Measurements from ENCODE around the gene PARP4.
"Not testable (repeated sequence)": the region's sequence is repeated elsewhere in the genome, so short reads cannot be mapped to it uniquely, and the experiment has no call there.

The PARP4 gene

DNA sequence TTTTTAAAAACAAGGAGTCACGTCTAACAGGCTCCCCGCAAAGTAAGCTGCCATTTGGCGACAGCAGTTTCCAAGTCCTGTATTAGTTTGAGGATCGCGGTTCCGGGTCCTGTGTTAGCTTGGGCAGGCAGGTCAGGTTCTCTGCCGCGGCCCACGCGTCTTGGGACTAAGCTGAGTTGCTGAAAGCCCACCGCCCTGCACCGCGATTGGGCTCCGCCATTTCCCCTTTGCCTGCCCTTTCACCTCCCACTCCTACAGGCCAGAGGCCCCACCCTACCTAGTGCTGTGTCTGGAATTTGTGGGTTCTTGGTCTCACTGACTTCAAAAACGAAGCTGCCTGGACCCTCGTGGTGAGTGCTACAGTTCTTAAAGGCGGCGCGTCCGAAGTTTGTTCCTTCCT is 6.8 kb downstream of the PARP4 start:
- no peak for DNase-seq (ENCODE audit: low spot score)

DNA sequence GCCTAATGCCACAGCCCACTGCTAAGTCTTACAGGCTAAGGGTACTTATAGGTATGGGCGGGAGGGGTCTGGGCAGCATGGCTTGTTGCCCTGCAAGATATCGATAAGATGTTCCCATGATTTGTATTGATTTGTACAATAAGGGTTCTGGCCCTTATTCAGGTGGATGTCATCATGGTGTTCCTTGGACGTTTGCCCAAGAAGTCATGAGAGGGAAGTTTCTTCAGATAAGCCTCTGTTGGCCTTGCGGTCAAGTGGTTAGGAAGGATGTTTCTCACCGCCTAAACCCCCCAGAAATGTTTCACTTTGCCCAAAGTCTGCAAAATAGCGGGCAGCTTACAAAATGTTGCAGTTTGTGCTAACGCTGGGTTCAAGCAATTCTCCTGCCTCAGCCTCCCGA is 7.3 kb downstream of the PARP4 start:
- DNase-seq (ENCODE audit: low spot score): no peak

DNA sequence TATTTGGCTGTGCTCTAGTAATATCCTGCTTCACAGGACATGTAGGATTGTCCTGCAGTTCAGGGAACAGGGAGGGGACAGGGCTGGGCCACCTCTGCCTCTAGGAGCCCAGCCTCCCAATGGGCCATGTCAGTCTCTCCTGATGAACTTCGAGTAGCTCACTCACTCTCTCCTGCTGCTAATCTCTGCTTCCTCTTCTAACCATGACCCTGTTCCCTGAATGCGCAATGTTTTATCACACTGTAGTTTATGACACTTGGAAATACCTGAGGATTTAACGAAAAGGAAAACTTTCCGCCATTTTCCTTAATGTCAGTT is 9.2 kb downstream of the PARP4 start:
- no peak for DNase-seq (ENCODE audit: low spot score)

DNA sequence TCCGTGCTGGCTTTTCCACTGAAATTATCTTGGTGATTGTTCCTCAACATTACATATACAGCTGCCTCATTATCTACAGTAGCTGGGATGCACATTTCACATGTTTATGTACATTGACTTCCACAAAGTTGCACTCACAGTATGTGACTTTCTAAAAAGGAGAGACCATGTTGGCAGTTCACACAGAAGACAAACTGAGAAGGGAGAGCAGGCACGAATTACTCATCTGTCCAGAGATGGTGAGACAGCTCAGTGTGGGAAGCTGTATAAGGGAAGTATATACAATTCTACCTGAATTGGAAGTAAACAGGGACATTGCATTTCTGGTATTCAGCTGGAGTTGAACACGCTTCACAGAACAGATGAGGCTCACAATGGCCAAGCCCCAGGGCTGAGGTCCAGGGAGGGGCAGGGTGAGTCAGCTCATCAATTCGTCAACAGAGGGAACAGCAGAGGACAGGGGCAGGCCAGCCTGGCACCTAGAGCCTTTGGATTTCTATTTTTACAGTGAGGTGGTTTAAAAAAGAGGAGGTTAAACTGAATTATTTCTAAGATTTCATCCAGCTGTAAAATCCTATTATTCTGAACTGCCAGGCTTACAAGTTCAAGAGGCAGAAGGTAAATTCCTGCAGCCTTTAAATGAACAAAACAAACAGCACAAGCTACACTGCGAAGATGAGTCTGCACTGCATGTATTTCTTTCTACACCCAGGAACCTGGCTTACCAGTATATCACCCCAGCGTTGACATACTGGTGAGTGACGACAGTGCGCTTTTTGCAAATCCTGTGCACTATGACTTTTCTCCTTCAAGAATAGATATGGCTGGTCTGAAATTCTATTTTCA is 9.8 kb downstream of the PARP4 start:
- no peak for DNase-seq (ENCODE audit: low spot score)

DNA sequence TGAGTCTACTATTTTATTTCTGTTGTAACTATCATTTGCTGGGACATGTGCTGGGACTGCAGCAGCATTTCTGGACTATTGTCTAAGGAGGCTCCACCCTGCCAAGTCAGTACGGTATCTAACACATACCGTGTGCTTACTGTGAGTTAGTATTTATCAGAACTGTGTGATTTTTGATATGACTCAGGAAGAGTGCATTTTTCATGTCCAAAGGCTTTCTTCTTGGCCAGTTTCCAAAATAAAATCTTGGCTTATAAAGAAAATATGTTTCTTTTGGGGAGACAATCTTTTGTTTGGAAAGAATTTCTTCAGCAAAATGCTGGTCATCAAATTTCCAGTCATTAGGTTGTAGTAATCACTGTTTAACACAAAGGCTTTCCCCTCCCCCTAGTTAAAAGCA is 11.6 kb downstream of the PARP4 start:
- peak; percentile 39 for DNase-seq (ENCODE audit: low spot score)

DNA sequence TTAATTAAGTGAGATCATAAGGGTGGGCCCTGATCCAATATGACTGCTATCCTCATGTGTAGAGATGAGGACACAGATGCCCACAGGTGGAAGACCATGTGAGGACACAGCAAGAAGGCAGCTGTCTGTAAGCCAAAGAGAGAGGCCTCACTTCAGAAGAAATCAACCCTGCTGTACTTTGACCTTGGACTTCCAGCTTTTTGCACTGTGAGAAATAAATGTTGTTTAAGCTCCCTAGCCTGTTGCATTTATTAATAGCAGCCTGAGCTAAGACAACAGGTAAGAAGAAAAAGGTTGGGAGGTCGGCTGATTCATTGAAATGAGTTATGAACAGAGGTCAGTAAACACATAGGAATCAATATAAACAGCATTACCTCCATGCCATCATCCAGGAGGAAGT is 14.8 kb downstream of the PARP4 start:
- no peak for DNase-seq (ENCODE audit: low spot score)

DNA sequence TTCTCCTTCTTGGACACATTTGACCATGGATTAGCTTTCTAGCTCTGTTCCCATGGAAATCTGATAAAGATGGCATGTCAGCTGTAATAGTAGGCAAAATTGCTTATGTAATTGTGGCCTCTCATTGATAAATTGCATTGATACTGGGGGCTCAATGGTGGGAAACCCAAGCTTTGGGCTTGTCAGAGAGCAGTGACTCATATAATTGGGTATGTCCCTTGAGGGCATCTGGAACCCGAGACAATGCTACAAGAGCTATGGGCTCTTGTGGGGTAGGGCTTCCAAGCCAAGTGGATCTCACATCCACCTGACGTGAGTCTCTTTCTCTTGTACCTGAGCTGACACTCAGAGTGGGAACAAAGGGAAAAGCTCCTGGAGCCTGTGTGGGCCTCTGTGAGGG is 16.3 kb downstream of the PARP4 start:
- DNase-seq (ENCODE audit: low spot score): not testable (repeated sequence)

DNA sequence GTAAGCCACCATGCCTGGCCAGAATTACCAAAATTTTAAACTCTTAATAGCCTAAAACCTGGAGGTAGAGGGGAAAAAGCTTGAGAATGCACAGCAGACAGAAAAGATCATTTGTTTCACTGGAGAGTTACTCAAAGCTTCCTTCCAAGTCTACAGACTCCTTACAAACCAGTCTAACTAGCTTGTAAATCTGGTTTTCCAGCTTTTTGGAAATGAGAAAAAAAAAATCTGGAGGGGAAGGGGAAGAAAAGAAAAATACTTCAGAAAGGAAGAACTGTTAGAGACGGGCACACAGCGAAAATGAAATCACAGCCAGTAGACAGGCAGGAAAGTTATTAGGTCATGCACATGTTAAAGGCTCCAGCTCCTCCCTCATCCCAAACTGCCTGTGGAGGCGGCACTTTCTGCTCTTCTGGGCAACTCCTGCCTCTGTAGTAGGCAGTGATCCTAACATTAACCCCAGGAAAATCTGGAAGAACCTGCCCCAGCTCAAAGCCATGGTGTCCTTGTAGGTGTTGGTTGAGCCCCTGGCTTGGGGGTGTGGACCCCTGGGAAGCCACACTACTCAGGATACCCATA is 17.3 kb downstream of the PARP4 start:
- no peak for DNase-seq (ENCODE audit: low spot score)

DNA sequence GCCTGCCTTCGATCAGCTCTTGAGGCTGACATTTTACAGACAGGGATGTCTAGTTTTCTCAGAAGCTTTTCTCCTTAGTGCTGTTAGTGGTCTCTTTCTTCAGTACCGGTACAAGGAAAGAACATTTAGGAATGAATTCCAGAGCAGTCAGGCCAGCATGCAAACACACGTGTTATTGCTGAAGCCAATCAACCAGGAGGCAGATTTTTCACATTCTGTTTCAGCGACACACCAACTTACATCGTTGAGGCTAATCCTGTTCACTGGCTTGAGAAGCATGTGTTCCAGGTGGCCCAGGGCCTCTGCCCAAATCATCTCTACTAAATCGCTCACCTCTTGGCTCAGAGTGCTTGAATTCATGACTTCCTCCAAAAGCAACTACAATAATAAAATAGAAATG is 19.2 kb downstream of the PARP4 start:
- no peak for DNase-seq (ENCODE audit: low spot score)

DNA sequence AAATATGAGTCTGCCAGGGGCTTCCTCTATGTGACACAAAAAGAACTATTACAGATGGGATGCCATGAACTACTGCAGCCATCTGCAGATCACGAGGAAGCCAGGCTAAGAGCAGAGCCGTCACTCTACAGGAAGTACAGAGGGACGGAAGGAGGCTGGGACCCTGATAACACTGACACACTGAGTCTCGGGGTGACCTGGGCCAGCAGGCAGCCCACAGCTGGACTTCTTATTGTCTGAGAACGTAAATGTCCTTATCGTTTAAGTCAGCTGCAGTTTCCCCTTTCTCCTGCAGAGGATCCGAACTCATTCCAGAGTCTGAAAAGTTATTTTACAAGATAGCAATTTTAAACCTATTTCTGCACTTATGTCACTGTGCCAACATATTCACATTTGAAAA is 20.7 kb downstream of the PARP4 start:
- no peak for DNase-seq (ENCODE audit: low spot score)

DNA sequence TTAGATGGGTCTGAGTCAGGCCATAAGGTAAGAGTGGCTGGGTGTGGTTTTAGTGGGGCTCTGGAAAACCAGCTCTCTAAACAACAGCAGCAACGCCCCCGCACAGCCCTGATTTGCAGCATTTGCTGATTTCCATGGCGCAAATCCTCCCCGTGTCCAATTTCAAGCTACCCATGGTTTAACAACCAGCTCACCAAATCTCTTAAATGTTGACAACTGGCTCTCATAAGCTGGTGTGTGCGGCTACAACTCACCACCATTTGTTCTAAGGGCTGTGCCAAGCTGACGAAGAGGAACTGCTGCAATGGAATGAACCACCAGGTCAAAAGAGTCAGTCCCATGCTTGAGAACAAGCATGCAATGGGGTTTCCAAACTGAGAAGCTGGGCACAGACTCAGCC is 22.9 kb downstream of the PARP4 start:
- no peak for DNase-seq (ENCODE audit: low spot score)

DNA sequence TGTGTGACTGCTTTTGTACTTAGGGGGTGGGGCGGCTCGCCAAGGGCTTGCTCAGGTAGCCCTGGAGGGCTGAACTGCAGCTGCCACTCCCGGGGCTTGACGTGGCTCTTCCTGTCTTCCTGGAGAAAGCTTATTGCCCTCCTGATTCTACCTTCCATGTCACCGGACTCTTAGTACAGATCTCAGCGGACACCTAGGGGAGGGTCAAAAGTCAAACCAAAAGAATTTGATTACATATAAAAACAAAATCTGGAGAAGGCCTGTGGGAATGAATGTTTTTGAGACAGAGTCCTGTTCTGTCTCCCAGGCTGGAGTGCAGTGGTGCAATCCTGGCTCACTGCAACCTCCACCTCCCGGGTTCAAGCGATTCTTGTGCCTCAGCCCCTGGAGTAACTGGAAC is 24.5 kb downstream of the PARP4 start:
- DNase-seq (ENCODE audit: low spot score): not testable (repeated sequence)

DNA sequence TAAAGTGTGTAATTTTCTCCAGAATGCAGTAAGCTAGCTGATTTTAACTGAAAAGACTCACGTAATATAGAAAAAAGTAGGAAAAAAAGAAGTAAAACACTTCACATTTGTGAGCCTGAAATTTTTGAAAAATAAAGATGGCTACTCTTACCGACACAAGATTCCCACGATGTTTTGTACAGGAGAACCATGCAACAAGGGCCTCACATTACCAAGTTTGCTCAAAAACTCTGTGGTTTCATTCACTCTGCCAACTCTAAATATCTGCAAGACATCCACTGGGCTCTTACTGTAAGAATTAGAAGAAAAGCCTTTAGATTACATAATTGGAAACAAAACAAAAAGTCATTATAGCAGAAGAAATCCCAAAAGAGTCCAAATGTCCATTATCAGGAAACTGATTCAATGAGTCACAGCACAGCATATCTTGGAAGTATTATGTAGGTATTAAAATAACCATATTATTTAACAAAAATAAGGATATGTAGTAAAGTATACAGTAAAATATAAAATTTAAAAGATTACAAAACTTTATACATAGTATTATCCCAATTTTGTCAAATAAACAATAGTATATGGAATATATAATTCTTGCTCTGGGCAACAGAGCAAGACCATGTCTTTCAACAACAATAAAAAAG is 26.4 kb downstream of the PARP4 start:
- DNase-seq (ENCODE audit: low spot score): not testable (repeated sequence)

DNA sequence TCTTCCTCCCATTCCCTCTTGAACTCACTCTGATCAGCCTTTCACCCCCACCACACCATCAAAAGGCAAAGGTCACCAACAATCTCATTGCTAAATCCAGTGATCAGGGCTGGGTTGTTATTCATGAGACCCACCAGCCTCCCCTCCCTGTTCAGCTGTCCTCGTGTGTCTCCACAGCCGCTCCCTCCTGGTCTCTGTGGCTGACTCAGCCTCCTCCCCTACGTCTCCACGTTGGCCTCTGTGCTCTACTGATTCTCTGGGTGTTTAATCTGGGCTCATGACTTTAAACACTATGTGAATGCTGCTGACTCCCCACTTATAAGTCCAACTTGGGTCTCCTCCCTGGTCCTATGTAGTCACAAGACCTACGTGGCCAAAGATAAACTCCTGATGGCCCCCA is 38.9 kb downstream of the PARP4 start:
- DNase-seq (ENCODE audit: low spot score): no peak

DNA sequence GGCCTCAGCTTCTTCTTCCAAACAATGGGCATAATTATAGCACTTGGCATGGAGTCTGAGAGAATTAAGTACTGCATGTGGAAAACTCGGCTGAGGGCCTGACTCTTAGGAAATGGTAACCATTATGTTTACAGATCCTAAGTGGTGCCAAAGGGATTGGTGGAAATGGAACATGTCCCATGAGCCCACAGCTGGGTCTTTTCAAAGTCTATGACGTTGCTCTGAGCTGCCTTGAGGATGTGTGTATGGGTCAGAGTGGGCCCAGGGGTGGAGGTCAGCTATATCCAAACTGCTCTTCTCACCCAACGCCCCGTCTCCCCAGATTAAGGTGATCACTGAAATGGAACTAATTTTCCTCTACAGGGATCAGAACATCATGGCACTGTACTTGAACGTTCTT is 40.4 kb downstream of the PARP4 start:
- DNase-seq (ENCODE audit: low spot score): not testable (repeated sequence)

DNA sequence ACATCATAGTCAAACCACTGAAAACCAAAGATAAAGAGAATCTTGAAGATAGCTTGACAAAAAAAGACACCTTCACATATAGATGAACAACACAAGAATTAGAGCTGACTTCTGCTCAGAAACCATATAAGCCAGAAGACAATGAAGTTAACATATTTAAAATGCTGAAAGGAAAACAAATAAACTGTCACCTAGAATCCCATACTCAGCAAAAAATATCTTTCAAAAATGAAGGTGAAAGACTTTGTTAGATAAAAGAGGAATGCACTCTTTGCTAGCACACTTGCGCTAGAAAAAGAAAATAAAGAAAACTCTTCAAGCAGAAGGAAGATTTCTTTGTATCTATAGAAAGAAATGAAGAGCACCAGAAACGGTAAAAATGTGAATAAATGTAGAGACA is 49.5 kb downstream of the PARP4 start:
- no peak for DNase-seq (ENCODE audit: low spot score)

DNA sequence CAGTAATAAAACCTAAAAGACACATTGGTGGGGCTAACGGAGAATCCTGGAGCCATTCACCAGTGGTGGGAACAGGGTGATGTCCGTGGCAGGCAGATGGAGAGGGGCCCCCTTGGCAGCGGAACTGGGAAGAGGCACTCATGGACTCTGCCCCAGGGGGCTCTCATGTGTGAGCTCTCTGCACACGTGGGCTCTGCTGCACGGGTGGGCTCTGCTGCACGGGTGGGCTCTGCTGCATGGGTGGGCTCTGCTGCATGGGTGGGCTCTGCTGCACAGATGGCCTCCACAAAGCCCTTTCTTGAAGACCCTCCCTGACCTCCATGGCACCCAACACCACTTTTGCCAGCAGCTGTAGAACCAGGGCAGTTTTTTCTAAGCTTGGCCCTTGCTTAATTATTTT is 52.3 kb downstream of the PARP4 start:
- DNase-seq (ENCODE audit: low spot score): no peak

DNA sequence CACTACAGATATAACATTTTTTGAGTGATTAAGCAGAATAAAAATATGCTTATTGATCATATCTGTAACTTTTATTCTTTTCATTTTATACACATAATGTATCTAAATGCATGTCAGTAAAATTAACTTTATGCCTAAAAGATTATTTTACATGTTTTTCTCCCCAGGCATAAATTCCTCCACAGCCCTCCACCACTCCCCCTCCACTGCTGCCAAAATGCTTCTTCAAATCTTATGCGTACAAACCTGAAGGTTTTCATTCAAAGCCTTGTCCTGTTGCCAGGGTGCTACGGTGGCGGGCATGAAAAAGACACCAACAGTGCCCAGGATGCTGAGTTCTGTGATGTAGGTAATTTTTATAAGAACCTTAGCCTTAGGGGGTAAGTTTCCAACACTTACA is 52.9 kb downstream of the PARP4 start:
- DNase-seq (ENCODE audit: low spot score): no peak

DNA sequence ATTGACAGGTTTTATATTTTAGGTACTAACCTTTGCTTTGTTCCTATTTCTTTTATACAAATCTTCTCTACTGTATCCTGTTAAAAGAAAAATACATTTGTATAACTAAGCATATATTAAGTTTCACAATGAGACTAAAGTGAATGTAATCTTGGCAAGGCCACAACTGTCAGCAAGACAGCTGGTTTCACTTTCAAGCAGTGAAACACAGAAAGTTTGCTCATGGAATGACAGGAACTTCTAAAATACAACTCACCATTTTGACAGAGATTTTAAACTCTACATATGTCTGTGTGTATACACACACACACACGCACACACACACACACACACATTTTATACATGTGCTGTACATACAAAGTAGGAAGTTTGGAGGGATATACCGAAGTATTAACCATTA is 53.3 kb downstream of the PARP4 start:
- peak; percentile 71 for DNase-seq (ENCODE audit: low spot score)

DNA sequence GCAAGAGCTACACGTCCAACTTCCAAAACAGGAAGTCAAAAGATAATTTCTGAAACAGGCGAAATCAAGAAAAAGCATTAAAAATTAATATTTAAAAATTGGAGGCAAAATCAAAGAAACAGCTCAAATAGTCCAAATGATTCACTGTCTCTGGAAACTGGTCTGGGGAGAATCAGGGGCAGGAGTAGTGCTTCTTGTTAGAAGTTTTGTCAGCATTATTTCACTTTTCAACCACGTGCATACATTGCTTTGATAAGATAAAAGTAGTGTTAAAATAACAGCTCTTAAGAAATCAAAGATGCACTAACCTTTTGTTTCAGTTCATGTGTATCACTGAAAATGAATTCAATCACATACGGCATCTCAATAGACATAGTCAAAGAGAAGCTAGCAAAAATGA is 53.8 kb downstream of the PARP4 start:
- DNase-seq (ENCODE audit: low spot score): no peak

DNA sequence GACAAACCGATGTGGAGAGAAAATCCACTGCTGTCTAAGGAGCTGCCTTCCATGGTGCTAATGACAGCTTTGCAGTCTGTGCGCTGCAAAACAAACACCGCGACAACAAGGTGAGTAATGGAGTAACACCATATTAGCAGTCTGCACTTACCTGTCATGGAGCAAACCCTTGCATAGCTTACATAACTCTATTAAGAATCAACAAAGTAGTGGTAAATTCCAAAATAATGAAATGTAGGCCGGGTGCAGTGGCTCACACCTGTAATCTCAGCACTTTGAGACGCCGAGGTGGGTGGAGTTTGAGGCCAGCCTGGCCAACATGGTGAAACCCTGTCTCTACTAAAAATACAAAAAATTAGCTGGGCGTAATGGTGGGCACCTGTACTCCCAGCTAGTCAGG is 56.2 kb downstream of the PARP4 start:
- DNase-seq (ENCODE audit: low spot score): no peak

DNA sequence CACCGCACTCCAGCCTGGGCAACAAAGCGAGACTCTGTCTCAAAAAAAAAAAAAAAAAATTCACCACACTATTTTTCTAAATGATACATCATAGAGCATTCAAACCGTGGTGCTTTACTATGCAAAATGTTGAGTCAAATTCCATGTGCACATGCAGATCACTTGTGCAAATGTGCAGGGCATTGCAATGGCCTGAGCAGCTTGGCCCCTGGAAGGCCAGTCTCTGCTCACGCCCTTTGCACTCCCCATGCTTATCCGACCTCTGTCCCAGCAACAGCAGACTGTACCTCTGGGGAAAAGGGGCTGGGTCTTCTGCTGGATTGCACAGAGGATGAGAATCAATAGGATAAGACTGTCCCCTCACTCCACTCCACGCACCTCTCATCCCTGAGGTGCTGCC is 58.5 kb downstream of the PARP4 start:
- DNase-seq (ENCODE audit: low spot score): no peak

DNA sequence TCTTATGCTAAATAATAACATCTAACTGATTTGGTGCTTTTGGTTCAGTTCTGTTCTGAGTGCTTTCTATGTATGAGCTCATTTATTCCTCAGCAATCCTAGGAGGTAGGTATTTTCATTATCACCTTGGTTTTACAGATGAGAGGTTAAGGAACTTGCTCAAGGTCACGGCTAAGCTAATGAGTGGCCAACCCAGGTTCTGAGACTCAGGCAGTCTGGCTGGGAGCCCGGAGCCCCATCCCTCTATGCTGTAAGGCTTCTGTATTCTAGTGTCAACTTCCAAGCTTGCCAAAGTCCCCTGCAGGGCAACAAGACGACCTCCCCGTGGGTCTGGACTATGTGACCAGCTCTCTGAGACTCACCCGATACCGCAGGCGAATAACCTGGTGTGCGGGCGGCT is 60.5 kb downstream of the PARP4 start:
- no peak for DNase-seq (ENCODE audit: low spot score)

DNA sequence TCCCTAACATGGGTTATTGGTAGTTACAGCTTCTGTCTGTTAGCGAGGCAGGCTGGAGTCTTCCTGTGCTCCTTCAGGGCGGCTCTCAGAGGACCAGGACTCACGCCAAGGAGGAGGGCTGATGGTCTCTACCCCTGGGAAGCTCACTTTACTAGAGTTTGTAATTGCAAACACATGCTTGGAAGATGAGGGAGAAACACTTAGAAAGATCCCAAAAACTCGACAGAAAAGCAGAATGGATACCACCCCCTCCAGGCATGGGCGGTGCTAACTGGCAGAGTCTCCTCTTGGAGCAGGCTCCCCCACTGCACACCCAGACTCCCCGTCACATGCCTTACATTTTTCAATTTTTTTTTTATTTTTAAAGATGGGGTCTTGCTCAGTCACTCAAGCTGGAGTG is 62.0 kb downstream of the PARP4 start:
- DNase-seq (ENCODE audit: low spot score): no peak

Data from activated CD4-positive, alpha-beta T cell treated with anti-CD3 and anti-CD28 coated beads, Interleukin-2, Interleukin-4, amounts not matched to agents 100 ng/mL and 50 ng/mL, durations not matched to agents 16 hours and 8 hours (primary cell).